H4 (cell line): ENCODE data around the gene CPNE7. TPM values are rescaled to one million over a fixed set of nuclear protein-coding genes. Genes with fewer than 3 reads are reported as not detected.
"Not testable (repeated sequence)": the region's sequence is repeated elsewhere in the genome, so short reads cannot be mapped to it uniquely, and the experiment has no call there.

Source experiments
- DNase-seq: peaks from one replicate; pipeline ENCODE4 v3.0.0-alpha.2; 2015; ENCODE audit warnings: low spot score
- total RNA-seq: library from RNA; depleted of rRNA; stranded (reverse); fragments of >200 nt; shearing (Covaris generic); gene quantifications from 2 replicates; pipeline ENCODE4 v1.2.3, GENCODE V29; 2014

The CPNE7 gene
- total RNA-seq, 1 experiment from 2014 or later = 3.9 TPM

GRCh38 chr16:89565506-89566372 lies 9.8 kb upstream of the CPNE7 start:
- no peak for DNase-seq

- no peak for DNase-seq
Measured at GRCh38 chr16:89567656-89568594, 7.6 kb upstream of the CPNE7 start.

DNA sequence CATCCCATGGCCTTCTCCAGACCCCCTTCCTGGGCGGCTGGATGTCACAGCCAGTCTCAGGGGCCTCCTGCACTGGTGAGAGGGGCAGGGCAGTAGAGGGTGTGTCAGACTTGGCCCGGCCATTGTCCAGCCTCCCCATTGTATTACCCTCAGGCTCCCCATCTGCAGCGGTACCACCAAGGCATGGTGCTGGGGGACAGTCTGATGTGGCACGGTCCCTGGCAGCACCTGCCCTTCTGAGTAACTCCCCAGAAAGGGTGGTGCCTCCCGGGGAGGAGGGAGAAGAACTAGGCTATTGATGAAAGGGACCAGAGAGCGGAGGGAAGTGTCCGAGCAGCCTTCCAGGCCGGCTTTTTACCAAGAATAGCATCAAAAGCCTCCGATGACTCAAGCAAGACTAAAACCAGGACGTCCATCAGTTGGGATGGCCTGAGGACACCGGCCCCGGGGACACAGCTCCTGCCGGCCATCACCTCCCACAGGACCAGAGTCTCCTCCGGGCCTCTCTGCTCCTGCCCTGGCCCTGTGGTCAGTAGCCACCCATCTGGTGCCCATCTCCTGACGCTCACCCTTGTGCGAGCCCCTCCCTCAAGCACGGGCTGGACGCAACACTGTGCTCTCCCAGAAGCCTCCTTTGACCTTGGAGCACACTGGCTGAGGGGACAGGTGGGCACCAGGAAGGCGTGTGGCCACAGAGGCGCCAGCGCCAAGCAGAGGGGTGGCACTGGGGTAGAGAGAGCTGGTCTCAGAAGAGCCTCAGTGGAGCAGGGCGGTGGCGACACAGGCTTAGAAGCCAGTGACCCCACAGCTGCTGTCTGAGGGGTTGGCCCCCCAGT lies 5.8 kb upstream of the CPNE7 start:
- DNase-seq = no peak

- no peak for DNase-seq
Measured at GRCh38 chr16:89570342-89570923, 5.1 kb upstream of the CPNE7 start.

DNA sequence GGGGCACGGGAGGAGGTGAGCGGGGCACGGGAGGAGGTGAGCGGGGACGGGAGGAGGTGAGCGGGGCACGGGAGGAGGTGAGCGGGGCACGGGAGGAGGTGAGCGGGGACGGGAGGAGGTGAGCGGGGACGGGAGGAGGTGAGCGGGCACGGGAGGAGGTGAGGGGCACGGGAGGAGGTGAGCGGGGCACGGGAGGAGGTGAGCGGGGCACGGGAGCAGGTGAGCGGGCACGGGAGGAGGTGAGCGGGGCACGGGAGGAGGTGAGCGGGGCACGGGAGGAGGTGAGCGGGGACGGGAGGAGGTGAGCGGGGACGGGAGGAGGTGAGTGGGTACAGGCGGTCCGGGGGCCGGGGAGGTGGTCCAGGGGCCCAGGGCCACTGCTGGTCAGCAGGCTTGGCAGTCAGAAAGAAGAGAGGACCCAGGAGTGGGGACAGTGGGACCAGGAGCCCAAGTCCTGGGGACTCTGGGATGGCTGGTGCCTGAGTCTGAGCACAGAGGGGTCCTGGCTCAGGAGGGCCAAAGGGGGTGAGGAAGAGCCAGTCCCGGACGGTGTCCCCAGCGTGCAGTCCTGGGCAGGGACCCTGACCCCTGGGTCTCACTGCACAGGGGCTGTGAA lies 4.5 kb upstream of the CPNE7 start:
- not testable (repeated sequence) for DNase-seq

DNA sequence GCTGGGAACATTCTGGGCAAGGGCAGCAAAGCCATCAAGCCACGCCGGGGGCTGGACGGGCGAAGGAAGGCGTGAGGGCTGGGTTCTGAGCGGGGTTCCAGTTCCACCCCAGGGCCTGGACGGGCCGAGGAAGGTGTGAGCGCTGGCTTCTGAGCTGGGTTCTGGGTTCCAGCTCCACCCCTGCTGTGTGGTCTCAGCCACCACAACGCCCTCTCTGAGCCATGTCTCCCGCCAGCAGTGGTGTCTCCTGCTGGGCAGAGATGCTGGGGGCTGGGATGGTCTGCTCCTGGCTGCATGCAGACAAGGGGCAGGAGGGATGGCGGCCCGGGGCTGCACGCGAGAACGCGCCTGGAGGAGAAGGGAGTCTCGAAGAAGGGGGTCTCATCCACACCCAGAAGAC lies 3.9 kb upstream of the CPNE7 start:
- no peak for DNase-seq

DNA sequence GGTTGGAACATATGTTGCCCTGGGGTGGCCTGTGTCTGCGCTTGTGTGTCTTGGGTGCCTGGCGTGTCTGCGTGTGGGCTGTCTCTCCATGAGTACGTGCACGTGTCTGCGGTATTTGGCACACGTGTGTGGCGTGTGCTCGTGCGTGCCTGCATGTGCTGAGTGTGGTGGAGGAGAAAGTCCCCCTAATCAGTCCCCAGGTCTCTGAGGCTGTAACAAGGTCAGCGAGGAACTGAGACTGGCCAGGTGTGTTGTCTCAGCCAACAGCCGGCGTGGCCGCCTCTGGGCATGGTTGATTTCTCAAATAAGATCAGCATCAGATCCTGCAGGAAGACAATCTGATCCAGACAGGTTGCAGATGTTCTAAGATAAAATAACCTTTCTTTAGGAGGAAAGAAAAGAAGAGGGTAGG lies 3.5 kb upstream of the CPNE7 start:
- no peak for DNase-seq

DNA sequence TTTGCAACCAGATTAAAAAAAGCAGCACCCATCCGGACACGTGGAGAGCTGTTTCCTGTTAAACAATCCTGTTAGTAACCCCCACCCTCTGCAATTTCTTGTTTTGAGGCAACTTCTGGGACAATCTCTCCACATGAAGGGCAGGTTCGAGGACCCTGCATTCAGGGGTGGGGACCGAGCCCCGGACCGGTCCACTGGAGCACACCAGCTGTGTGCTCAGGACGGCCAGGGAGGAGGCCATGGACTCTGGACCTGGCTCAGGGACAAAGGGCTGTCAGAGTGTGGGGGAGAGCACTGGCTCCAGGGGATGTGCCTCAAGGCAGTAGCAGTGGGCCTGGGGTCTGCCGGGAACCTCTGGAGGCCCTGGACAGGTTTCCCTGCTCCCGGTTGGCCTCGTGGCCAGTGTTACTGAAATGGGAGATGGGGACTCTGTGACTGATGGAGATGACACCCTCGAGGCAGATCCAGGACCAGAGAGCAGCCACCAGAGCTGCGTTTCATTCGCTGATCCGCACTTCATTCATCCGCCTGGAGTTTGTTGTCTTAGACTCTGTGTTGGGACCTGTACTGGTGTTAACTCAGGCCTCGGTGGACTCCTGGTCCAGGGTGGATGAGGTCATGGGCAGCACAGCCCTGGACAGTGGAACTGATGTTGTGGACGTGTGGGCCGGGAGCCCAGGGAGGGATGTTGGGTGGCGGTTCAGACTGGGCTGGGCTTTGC lies 2.9 kb upstream of the CPNE7 start:
- DNase-seq = no peak

DNA sequence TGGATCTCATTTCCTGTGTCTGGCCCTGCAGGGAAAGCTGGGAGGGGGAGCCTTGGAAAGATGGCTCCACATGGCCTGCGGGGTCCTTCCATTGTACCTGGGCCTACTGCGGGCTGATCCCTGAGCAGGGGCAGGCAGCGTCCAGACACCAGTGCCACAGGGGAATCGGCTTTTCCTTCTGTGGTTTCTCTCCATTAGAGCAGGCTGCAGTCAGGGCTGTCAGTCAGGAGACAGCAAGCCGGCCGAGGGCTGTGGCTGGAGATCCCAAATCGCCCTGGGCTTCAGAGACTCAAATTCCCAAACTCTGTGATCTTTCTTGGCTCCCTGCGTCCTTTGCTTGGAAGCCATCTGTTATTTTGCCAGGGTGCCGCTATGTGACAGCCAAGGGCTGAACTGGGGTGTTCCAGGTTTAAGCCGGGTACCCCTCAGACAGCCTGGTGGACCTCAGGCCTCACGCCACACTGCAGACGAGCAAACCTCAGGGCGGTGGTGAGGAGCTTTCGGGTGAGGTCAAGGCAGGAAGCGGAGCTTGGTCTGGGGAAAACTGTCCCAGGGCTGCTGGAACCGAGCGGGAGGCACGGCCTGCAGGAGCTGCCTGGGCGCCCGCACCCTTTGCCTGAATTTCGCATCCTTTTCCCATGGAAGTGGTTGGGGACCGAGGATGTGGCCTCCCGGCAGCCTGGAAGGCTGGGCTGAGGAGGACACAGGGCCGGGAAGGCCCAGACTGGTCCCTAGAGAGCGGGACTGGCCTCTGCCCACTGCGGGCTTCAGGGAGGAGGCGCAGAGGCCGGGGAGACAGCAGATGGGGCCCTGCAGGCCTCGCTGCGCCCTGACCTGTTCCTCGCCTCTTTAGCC lies 1.5 kb upstream of the CPNE7 start:
- DNase-seq = no peak

DNA sequence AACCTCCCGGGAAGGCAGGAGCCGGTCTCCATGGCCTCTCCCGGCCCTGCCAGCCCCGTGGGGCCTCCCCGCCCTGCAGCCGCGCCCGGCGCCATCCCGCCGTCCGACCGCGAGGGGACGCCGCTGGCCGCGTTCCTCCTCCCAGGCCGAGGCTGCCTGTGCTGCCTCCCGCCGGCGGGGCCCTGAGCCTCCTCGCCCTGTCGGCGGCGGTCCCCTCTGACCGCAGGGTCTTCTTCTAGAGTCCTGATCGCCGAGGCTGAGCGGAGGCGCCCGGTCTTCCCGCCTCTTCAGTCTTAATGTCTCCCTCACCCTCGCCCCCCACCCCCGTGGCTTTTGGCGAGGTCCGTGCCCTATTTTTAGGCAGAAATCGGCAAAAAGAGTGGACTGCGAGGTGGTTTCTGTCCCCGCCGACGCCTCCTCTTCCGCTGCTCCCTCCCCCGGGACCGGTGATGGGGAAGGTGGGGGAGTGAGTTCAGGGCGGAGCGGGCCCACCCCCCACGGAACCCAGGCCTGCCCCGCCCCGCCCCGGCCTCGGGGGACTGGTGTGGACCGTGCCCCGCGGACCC lies 794 bp upstream of the CPNE7 start:
- DNase-seq = peak; percentile 63

GRCh38 chr16:89576153-89577054 lies 846 bp downstream of the CPNE7 start:
- no peak for DNase-seq

DNA sequence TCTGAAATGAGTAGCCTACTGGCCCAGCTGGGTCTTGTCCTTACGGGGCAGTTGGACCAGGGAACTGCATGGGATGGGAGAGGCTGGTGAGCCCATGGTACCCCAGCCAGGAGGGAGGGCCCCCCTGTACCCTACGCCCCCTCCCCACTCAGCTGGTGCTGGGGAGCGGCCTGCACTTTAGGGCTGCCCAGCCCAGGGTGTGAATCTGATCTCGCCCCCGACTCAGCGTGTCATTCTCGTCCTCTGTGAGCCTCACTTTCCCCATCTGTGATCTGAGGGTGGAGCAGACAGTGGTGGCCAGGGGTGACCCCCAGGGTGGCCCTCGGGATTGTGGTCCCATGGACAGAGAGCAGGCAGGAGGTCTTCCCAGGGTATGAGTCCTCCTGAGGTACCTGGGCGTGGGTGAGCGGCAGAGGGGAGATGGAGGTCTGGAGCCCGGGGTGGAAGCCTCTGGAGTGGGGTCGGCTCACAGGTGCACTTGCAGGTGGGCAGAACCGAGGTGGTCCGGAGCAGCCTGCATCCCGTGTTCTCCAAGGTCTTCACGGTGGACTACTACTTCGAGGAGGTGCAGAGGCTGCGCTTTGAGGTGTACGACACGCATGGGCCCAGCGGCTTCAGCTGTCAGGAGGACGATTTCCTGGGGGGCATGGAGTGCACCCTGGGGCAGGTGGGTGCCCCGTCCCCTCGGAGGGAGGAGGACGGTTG lies 1.6 kb downstream of the CPNE7 start:
- DNase-seq = no peak

DNA sequence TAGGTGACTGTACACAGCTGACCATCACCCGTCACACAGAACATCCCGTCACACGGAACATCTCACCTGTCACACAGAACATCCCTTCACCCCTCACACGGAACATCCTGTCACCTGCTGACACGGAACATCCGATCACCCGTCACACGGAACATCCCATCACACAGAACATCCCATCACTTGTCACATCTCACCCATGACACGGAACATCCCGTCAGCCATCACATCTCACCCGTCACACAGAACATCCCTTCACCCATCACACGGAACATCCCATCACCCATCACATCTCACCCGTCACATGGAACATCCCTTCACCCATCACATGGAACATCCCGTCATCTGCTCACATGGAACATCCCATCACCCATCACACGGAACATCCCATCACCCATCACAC lies 3.8 kb downstream of the CPNE7 start:
- no peak for DNase-seq

DNA sequence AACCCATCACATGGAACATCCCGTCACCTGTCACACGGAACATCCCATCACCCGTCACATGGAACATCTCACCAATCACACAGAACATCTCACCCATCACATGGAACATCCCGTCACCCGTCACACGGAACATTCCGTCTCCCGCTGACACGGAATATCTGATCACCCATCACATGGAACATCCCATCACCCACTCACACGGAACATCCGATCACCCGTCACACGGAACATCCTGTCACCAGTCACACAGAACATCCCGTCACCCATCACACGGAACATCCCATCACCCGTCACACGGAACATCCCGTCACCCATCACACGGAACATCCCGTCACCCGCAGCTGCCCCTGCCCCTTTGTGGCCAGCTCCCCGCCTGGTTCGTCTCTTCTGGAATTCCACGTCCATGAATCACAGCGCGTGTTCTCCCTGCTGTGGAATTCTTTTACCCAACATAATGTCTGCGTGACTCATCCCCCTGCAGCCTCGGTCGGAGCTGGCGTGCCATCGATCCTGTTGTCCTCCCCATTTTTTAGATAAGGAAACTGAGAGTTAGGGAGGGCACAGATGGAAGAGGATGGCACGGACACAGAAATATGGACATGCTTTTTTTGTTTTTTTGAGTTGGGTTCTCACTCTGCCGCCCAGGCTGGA lies 5.6 kb downstream of the CPNE7 start:
- peak; percentile 87 for DNase-seq

DNA sequence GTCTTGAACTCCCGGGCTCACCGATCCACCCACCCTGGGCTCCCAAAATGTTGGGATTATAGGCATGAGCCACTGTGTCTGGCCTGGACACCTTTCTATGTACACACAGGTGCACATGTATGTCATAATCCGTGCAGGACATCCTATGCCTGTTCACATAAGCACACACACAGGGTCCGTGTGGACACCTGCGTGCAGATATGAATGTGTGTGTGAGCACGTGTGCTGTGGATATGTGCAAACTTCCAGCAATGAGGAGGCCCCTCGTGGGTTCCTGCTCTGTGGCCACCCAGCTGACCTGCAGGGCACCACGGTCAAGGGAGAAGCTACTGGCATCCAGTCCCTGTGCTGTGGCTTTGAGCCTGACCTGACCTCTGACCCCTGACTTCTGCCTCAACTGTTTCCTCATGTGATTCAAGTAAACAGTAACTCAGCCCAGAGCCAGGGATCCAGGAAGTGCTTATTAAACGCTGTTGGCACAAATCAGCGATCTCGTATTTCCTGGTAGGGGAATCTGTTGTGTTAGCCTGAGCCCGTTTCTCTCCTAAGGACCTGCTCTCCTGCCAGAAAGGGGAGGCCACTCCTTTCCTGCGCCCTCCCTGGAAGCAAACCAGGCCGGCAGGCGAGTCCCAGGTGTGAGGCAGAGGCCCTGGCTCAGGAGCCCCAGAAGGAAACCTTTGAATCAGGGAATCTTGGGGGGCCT lies 6.5 kb downstream of the CPNE7 start:
- no peak for DNase-seq

DNA sequence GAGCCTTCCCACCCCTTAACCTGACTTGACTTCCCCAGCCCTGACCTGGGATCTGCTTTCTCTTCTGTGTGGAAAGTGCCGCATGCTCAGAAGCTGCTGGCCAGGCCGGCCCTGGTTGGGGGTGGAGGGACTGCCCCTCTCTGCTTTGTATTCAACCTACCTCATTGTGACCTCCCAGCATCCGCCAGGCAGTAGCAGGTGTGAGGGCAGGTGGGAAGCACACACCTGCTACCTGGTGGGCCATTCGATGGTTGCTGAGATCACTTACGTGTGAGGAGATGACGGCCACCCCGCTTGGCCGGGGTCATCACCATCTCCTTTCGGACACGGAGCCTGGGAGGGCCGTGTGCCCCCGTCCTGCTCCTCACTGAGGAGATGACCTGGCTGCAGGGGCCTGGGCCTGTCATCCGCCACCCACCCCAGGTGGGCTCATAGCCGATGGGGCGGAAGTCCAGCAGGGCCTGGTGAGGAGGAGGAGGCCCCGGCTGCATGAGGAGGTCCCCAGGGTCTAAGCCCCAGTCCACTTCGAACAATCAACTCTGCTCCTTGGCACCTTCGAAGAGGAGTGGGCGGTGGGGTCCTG lies 7.1 kb downstream of the CPNE7 start:
- DNase-seq = no peak
